ENCODE results near the gene ZCWPW2. TPM values are rescaled to one million over a fixed set of nuclear protein-coding genes. Genes with fewer than 3 reads are reported as not detected.

ZCWPW2 gene
- total RNA-seq, 2 donors from 2014 or later = 0.32 to 1.0 TPM

DNA sequence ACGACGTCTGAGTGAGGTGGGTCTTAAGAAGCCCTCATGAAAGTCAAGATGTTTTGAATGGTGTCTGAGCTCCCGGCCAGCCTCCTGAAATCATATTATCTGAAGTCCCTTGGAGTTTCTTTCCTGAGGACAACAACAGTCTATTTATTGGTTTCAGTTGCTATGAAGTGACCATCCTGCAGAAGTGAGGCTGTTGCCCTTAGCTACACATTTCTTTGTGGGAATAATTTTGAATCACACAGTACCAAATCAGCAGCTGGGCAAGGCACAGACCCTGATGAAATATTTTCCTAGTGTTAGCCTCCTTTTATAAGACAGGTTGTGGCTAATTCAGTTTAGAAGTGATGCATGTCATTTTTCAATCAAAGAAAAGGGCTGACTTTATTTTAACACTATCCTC is 220.8 kb downstream of the ZCWPW2 start:
- no peak overlapping the region for H3K27ac ChIP-seq
- no peak for DNase-seq
- TF ChIP-seq, protein P1, sequence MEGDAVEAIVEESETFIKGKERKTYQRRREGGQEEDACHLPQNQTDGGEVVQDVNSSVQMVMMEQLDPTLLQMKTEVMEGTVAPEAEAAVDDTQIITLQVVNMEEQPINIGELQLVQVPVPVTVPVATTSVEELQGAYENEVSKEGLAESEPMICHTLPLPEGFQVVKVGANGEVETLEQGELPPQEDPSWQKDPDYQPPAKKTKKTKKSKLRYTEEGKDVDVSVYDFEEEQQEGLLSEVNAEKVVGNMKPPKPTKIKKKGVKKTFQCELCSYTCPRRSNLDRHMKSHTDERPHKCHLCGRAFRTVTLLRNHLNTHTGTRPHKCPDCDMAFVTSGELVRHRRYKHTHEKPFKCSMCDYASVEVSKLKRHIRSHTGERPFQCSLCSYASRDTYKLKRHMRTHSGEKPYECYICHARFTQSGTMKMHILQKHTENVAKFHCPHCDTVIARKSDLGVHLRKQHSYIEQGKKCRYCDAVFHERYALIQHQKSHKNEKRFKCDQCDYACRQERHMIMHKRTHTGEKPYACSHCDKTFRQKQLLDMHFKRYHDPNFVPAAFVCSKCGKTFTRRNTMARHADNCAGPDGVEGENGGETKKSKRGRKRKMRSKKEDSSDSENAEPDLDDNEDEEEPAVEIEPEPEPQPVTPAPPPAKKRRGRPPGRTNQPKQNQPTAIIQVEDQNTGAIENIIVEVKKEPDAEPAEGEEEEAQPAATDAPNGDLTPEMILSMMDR (IDR thresholded peaks at IDR 0.05) = no peak
- no peaks in the 10 kb centered on the region for H3K4me1 ChIP-seq
- H3K9me3 ChIP-seq = no peaks in the 10 kb centered on the region
- H3K27me3 ChIP-seq = no peaks in the 10 kb centered on the region
- no peak overlapping the region for H3K9ac ChIP-seq (ENCODE audit: low read depth in 2 of 2, low read length in 2 of 2)
- intact Hi-C loops (cut with DNase I) = no loop called here
- no peak overlapping the region for H3K4me3 ChIP-seq
- H3K36me3 ChIP-seq = no peaks in the 10 kb centered on the region

DNA sequence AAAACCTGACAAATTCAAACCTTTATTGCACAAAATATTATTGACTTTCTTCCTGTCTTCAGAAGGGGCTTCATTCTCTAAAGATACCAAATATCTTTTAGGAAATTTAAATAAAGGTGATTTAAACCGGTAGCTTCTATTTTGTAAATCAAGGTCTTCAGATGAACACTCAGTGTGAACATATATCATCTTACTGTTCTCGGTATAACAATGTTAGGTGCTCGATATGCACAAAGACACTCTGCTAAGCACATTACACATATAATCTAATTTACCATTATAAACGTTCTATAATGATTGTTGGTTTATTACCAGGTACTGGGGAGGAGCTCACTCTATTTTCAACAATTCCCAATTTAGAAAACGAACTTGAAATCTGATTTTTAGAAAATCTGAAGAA is 225.5 kb downstream of the ZCWPW2 start:
- intact Hi-C loops (cut with DNase I) = no loop called here
- Histone ChIP-seq H3K36me3 (no peaks in the 10 kb centered on the region), H3K9me3 (no peaks in the 10 kb centered on the region), H3K4me1 (no peaks in the 10 kb centered on the region), H3K27ac (no peak overlapping the region), H3K27me3 (peaks cover 22% of the 10 kb centered on the region), H3K4me3 (no peak overlapping the region), H3K9ac (ENCODE audit: low read depth in 2 of 2, low read length in 2 of 2) (no peak overlapping the region)
- no peak for DNase-seq
- TF ChIP-seq, protein P1 (IDR thresholded peaks at IDR 0.05) = no peak

DNA sequence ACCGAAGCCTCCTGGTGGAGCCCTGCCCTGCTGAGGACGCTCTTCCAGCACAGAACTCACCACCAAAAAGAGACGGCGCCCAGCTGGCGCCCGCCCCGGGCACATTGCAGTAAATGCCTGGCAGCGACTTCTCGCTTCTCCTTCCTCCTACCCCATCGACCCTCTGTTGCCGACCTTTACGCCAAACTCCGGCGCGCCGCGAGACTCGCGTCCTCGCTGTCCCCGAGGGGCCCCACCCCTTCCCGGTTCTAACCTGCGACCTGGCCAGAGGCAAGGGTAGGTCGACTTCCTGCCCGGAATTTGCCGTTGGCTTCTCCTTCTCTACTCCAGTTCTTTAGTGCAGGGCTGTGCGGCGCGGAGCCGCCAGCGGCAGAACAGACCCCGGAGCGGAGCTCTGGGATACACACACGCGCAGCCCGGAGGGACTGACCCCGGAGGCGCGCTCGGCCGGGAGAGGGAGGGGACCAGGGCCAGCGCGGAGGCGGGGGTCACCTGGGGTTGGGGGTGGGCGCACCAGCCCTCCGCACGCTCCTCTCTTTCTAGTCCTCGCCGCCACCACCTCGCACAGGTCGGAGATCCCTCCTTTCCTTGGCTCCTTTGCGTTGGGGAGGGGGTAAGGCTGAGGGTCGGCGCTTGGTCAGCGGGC is 226.7 kb downstream of the ZCWPW2 start:
- Histone ChIP-seq H3K27me3 (peaks cover 22% of the 10 kb centered on the region), H3K9me3 (no peaks in the 10 kb centered on the region), H3K27ac (no peak overlapping the region), H3K9ac (ENCODE audit: low read depth in 2 of 2, low read length in 2 of 2) (no peak overlapping the region), H3K4me3 (peak overlapping the region; percentile 21), H3K36me3 (no peaks in the 10 kb centered on the region), H3K4me1 (no peaks in the 10 kb centered on the region)
- TF ChIP-seq, protein P1 (IDR thresholded peaks at IDR 0.05) = no peak
- intact Hi-C loops (cut with DNase I) = no loop called here
- DNase-seq = no peak

Other genes starting within 250 kb of the ZCWPW2 start
- gene CMC1, start 107.1 kb upstream of the ZCWPW2 start, total RNA-seq = 10 to 100 TPM; 29.7 to 41.5 TPM
- 10 to 100 TPM; 31.9 to 47.0 TPM for gene AZI2, start 103 bp downstream of the ZCWPW2 start, total RNA-seq

Measured in colonic mucosa (tissue), 4 donors.